ENCODE data around the gene NT5DC2. TPM values are rescaled to one million over a fixed set of nuclear protein-coding genes. Genes with fewer than 3 reads are reported as not detected.

The NT5DC2 gene
- total and polyA plus RNA-seq, 3 donors from 2014 or later: 92.4 to 147 (median 137) TPM

DNA sequence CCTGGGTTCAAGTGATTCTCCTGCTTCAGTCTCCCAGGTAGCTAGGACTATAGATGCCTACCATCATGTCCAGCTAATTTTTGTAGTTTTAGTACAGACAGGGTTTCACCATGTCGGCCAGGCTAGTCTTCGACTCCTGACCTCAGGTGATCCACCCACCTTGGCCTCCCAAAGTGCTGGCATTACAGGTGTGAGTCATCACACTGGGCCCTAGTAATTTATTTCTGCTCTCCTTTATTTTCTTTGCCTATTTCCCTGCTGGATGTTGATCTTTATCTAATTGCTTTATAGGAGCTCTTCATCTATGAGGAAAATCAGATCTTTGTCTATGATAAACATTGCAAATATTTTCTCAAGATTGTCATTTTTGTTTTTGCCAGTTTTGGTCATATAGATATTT is 34.4 kb upstream of the NT5DC2 start:
- H3K4me1 ChIP-seq: no peaks in the 10 kb centered on the region
- H3K27ac ChIP-seq: no peak overlapping the region
- H3K9me3 ChIP-seq: no peaks in the 10 kb centered on the region
- intact Hi-C loops (cut with DNase I; ENCODE audit: low total_unique reads): no loop called here
- no peaks in the 10 kb centered on the region for H3K27me3 ChIP-seq
- no peak overlapping the region for H3K4me3 ChIP-seq
- H3K36me3 ChIP-seq (ENCODE audit: low read depth, missing control alignments): no peaks in the 10 kb centered on the region
- TF ChIP-seq, protein P1, sequence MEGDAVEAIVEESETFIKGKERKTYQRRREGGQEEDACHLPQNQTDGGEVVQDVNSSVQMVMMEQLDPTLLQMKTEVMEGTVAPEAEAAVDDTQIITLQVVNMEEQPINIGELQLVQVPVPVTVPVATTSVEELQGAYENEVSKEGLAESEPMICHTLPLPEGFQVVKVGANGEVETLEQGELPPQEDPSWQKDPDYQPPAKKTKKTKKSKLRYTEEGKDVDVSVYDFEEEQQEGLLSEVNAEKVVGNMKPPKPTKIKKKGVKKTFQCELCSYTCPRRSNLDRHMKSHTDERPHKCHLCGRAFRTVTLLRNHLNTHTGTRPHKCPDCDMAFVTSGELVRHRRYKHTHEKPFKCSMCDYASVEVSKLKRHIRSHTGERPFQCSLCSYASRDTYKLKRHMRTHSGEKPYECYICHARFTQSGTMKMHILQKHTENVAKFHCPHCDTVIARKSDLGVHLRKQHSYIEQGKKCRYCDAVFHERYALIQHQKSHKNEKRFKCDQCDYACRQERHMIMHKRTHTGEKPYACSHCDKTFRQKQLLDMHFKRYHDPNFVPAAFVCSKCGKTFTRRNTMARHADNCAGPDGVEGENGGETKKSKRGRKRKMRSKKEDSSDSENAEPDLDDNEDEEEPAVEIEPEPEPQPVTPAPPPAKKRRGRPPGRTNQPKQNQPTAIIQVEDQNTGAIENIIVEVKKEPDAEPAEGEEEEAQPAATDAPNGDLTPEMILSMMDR (IDR thresholded peaks at IDR 0.05): no peak
- TF ChIP-seq POLR2A (IDR thresholded peaks at IDR 0.05): no peak
- WGBS, 2 donors: 88 to 100% methylated on average over 2 of the region's 2 CpGs
- no peak for DNase-seq

- TF ChIP-seq, protein P1 (IDR thresholded peaks at IDR 0.05): no peak
- no peak for TF ChIP-seq POLR2A (IDR thresholded peaks at IDR 0.05)
- H3K4me3 ChIP-seq: no peak overlapping the region
- no peaks in the 10 kb centered on the region for H3K9me3 ChIP-seq
- no peaks in the 10 kb centered on the region for H3K4me1 ChIP-seq
- no peaks in the 10 kb centered on the region for H3K36me3 ChIP-seq (ENCODE audit: low read depth, missing control alignments)
- WGBS, 2 donors: 80 to 96% methylated on average over 2 of the region's 2 CpGs
- no peak overlapping the region for H3K27ac ChIP-seq
- intact Hi-C loops (cut with DNase I; ENCODE audit: low total_unique reads): no loop called here
- H3K27me3 ChIP-seq: no peaks in the 10 kb centered on the region
- no peak for DNase-seq
Measured at GRCh38 chr3:52563984-52564383, 30.3 kb upstream of the NT5DC2 start.

DNA sequence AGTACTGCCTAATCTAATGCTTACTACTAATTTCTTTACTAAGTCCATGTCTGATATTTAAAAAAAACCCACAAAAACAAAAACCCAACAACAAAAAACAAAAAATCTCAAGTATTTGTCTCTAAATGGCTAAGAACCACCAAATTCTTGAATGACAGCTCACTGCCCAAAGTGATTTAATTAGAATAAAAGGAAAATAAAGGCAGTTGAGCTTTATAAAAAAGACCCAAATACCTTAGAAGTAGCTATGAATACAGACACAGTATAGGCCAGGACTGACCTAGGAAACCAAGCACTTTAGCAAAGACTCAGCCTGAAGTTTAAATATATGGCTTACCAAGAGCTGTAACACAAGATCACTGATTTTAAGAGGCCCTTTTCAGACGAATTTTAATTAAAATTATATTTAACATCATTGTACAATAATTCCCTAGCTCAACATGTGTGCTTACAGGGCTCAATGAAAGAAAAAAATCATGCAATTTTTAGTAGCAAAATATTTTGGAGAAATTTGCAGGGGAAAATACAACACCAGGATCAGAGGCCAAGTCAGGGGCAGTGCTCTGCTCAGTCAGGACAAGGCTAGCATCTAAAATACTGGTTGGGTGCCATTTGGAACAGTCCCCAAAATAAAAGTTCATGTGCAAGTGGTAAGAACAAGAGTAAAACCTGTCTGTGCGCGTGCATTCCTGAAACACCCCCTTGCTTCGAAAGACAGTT is 27.5 kb upstream of the NT5DC2 start:
- intact Hi-C loops (cut with DNase I; ENCODE audit: low total_unique reads): no loop called here
- DNase-seq: no peak
- Histone ChIP-seq H3K4me3 (no peak overlapping the region), H3K9me3 (no peaks in the 10 kb centered on the region), H3K27me3 (no peaks in the 10 kb centered on the region), H3K36me3 (ENCODE audit: low read depth, missing control alignments) (no peaks in the 10 kb centered on the region), H3K27ac (peak overlapping the region in 1 of 2 donors; percentile 9), H3K4me1 (peaks cover 6% of the 10 kb centered on the region)
- WGBS, 2 donors: 55 to 68% methylated on average over 4 of the region's 4 CpGs
- TF ChIP-seq, protein P1 (IDR thresholded peaks at IDR 0.05): no peak
- no peak for TF ChIP-seq POLR2A (IDR thresholded peaks at IDR 0.05)

- Histone ChIP-seq H3K27me3 (no peaks in the 10 kb centered on the region), H3K4me3 (no peak overlapping the region), H3K4me1 (peaks cover 20% of the 10 kb centered on the region), H3K9me3 (no peaks in the 10 kb centered on the region), H3K27ac (no peak overlapping the region), H3K36me3 (ENCODE audit: low read depth, missing control alignments) (no peaks in the 10 kb centered on the region)
- no peak for DNase-seq
- WGBS, 2 donors: 95 to 97% methylated on average over 5 of the region's 5 CpGs
- intact Hi-C loops (cut with DNase I; ENCODE audit: low total_unique reads): no loop called here
- TF ChIP-seq POLR2A (IDR thresholded peaks at IDR 0.05): no peak
- TF ChIP-seq, protein P1 (IDR thresholded peaks at IDR 0.05): no peak
Measured at GRCh38 chr3:52558436-52558835, 24.8 kb upstream of the NT5DC2 start.

Data from testis (tissue), 3 donors.